GM19238 (cell line): Measurements from ENCODE around the gene CNTN2.
A peak's percentile ranks its signal among the peaks of the same experiment; 100 is the strongest.

Source experiments
- DNase-seq: peaks from one replicate; pipeline ENCODE4 v3.0.0; 2011; ENCODE audit warnings: low spot score; ENCODE audit not compliant: insufficient read length

Gene CNTN2

DNA sequence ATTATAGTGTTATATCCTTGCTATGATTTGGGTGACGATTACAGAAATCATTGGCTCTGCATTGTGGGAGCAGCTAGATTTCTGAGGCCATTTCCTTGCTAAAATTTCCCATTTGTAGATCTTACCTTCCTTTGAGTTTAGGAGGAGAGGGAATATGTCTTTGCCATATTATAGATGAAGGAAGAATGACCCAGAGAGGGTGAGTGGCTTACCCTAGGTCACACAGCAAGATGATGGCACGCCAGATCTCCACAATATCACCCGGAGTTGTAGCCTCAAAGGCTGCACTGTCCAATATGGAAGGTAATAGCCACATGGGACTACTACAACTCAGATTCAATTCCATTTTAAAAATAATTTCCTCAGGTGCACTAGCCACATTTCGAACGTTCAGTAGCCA is 10.3 kb downstream of the CNTN2 start:
- DNase-seq = no peak

DNA sequence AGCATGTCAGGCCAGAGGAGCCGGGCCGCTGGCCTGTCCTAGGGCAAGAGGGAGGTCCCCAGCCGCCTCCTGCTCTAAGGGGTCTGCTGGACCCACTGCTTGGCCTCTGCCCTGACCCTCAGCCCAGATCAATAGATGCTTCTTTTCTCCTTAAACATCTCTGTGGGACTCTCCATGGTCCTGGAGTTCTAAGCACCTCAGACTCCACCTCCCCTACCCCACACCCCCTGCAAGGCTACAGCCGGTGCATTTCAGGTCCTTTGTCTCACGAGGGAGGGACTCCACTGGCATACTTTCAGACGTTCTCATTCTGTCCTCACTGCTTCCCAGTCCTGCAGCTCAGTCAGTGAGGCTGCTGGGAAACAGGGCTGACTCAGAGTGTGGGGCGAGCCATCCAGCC is 11.0 kb downstream of the CNTN2 start:
- no peak for DNase-seq

DNA sequence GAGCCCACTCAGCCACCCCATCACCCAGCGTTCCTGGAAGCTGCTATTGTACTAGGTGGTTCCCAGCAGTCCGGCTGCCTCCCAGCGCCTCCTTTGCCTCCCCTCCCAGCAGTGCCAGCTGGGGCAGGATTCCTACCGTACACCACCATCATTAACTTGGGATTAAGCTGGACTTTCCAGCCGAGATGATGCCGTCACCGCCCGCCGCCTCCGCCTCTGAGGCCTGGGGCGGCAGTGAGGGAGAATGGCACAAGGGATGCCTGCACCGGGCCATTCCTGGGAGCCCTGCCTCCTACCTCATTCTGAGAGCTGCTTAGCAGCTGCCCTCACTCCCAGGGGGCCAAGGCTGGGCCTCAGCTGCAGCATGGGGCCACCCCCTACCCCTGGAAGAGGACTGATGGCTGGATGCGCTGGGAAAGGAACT is 13.2 kb downstream of the CNTN2 start:
- no peak for DNase-seq

DNA sequence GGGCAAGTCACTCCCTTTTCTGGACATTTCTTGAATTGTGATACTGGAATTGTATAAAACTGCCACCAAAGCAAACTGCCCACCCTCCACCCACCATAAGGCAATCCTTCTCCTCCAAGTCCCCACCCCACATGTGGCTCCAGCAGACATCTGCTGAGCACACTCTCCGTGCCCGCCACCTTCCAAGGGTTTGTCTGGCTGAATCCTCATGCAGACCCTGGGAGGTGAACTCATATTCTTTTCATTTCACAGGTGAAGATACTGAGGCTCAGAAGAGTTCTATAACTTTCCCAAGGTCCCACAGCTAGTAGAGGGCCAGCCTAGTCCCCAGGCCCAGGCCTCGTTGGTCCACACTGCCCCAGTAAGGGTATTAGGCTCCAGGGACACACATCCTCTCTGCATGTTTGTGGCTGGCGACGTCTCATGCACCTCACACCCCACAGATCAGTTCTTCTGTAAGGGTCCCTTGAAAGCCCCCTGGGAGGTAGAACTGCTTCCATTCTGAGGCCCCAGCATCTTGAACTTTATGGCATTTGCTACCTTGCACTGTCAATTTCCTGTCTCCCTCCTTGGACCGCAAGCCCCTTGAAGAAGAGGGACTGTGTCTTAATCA is 14.1 kb downstream of the CNTN2 start:
- DNase-seq = no peak

DNA sequence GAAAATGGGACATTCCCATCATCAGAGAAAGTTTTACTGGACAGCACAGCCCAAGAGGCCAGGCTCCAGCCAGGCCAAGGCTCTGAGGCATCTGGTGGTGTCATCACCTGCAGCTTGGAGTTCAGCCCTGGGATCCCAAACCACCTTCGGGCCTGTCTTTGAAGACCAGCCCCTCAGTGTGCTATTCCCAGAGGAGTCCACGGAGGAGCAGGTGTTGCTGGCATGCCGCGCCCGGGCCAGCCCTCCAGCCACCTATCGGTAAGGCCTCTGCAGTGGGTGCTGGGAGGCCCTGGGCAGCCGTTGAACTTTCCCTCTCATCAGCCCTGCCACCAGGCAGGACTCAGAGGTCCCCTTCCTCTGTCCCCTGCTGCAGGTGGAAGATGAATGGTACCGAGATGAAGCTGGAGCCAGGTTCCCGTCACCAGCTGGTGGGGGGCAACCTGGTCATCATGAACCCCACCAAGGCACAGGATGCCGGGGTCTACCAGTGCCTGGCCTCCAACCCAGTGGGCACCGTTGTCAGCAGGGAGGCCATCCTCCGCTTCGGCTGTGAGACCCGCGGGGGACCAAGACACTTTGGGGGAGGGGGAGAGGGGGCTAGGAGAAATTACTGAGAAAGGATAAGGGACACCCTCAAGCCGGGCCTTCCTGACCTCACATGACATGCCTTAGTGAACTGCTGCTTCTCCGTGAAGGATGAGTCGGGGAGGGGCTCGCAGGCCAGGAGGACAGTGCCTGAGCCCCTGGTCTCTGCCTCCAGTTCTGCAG is 15.0 kb downstream of the CNTN2 start:
- no peak for DNase-seq

DNA sequence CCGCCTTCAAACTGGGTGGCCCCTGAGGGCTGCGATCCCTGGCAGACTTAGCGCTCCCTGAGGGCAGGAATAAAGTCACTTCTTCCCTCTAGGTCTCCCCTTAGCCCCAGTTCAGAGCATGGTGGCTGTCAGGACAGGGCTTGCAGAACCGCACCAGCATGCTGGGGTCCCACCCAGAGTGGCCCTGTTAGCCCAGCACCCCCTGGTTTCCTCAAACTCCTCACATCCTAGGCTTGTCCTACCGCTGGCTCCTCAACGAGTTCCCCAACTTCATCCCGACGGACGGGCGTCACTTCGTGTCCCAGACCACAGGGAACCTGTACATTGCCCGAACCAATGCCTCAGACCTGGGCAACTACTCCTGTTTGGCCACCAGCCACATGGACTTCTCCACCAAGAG is 15.8 kb downstream of the CNTN2 start:
- DNase-seq = no peak

DNA sequence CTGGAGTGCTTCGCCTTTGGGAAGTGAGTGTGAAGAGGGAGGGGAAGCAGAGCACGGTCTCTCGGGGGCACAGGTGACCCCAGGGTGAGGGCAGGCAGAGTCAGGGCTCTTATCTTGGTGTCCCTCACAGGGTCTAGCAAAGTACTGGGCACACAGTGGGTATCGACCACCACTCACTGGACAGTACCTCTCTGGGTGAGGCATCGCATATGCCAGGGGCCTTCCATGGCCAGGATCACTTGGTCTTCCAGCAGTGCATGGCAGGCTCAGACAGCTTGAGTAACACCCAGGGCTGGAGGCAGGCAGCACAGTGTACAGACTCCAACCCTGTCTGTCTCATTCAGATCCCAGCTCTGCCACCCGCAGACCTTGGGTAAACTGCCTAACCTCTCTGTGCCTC is 16.6 kb downstream of the CNTN2 start:
- DNase-seq = no peak

DNA sequence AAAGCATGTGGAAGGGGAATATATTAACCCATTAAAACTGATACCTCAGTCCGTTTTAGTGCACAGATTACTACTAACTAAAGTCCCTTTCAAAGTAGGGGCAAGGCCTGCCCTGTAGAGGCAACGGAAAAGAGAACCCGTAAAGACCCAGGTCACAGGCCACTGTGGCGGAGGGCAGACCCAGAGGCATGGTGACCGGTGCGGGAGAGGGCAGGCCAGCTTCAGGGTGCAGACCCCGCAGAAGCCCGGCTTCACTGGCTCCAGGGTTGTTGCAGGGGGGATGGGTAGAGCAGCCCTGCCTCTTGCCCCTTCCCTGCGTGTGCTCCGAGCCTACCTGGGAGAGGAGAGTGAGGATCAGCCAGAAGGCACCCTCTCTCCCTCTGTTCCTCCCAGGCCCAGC is 17.7 kb downstream of the CNTN2 start:
- no peak for DNase-seq

DNA sequence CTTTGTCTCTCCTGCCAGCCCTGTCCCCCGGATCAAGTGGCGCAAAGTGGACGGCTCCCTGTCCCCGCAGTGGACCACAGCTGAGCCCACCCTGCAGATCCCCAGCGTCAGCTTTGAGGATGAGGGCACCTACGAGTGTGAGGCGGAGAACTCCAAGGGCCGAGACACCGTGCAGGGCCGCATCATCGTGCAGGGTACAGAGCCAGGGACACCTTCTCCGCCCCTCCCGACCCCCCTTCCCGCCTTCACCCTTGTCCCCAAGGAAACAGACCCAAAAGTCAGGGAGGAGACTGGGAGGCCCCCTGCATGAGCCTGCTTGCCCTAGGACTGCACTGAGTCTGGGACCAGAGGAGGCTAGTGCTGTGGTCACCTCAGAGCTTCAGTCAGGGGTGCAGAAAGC is 18.2 kb downstream of the CNTN2 start:
- DNase-seq = no peak

DNA sequence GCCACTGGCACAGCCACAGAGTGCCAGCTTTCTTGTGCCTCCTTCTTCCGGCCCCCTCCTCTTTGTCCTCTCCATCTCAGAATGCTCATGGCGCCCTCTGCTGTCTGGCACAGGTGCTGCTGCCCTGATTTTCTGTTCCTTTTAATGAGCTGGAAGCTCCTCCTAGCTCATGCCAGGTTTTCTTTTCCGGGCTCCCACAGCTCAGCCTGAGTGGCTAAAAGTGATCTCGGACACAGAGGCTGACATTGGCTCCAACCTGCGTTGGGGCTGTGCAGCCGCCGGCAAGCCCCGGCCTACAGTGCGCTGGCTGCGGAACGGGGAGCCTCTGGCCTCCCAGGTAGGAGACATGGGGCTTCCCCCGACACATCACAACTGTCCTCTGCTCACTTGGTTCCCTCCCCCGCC is 18.7 kb downstream of the CNTN2 start:
- DNase-seq = peak; percentile 70

DNA sequence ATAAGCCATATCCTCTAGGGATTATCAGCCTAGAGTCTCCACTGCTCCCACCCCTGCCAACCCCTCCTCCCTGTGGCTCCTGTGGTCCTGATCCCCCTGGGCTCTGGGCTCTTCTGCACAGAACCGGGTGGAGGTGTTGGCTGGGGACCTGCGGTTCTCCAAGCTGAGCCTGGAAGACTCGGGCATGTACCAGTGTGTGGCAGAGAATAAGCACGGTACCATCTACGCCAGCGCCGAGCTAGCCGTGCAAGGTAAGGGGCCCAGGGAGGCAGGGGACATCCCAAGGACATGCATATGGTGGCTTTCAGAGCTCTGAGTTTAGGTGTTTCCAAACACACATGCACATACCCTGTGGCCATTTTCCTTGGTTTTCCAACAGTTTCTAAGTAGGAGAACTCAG is 19.3 kb downstream of the CNTN2 start:
- no peak for DNase-seq

DNA sequence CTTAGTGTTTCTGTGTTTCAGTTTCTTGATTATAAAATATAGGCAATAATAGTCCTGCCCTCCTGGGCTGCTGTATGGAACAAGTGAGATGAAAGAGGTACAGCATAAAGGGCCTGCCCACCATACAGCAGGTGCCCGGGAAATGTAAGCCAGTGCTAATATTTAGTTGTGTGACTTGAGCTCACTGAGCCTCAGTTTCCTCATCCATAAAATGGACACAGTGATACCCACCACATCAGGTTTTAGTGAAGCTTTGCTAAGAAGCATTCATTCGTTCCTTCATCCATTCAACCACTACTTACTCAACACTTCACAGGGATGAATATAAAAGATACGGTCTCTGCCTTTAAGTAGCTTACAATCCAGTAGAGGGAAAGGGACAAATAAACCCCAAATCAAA is 19.9 kb downstream of the CNTN2 start:
- DNase-seq = no peak

DNA sequence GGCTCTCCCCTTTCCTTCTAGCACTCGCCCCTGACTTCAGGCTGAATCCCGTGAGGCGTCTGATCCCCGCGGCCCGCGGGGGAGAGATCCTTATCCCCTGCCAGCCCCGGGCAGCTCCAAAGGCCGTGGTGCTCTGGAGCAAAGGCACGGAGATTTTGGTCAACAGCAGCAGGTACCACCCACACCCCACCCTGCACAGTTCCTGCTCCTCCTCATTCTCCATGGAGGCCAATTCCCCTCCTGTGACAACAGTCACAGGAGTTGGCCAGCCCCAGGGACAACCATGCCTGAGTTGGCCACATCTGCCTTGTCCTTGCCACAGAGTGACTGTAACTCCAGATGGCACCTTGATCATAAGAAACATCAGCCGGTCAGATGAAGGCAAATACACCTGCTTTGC is 21.3 kb downstream of the CNTN2 start:
- DNase-seq = no peak

DNA sequence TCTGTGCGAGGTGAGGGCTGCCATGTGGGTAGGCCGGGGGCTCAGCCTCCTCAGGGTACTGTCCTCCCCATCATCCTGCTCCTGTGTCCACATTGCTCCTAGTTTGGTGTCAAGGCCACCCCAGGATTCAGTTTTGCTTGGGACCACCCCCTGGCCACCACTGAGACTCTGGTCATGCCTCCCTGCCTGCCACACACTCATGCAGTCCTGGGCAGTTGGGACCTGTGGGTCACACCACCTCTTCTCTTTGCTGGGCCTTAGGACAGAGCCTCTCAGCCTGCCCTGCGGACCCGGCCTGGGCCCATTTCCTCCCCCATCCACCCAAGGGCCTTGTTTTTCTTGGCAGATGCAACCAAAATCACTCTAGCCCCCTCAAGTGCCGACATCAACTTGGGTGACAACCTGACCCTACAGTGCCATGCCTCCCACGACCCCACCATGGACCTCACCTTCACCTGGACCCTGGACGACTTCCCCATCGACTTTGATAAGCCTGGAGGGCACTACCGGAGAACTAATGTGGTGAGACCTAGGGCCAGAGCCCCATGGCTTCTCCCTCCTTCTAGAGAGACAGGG is 21.8 kb downstream of the CNTN2 start:
- DNase-seq = no peak

DNA sequence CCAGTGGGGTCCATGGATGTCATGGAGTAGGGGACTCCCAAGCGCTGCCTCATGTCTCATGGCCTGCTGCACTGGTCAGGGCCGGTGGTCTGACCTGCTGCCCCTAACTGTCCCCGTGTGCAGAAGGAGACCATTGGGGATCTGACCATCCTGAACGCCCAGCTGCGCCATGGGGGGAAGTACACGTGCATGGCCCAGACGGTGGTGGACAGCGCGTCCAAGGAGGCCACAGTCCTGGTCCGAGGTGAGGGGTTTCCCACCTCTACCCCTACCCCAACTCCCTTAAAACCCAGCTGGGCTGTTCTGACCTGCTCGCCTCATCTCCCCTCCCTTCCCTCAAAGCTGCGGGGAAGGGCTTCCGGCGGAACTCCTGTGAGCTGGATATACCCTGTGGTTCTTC is 22.7 kb downstream of the CNTN2 start:
- DNase-seq = no peak

DNA sequence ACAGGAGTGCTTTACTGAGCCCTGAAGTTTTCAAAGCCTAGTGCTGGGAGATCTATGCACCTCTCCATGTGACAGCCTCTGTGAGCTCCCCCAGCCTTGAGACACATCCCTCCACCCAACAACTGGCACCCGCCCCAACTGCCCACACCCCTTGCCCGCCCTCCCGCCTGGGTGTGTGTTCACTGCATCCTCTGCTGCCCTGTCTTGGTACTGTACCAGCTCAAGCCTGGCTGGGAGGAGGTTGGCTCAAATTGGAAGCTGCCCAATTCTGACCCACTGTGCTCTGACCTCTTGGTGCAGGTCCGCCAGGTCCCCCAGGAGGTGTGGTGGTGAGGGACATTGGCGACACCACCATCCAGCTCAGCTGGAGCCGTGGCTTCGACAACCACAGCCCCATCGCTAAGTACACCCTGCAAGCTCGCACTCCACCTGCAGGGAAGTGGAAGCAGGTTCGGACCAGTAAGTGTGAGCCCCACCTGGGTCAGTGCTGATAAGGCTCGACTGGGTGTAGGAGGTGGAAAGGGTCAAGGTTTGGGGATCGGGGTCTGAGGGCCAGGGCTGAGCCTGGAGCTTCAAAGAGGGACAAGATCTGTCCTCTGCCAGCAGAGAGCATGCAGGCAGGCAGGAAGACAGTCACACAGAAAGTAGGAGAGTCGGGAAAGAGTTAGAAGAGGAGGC is 23.3 kb downstream of the CNTN2 start:
- no peak for DNase-seq

DNA sequence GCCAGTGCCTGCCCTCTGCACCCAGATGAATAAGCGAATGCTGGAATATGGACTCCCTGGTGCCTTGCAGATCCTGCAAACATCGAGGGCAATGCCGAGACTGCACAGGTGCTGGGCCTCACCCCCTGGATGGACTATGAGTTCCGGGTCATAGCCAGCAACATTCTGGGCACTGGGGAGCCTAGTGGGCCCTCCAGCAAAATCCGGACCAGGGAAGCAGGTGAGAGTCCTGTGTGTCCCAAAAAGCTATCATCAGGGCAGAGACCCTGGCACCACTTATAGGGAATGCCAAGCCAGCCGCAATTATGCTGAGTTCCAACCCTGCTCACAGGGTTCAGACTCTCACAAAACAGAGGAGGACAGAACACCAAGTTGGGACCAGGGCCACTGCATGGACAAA is 24.0 kb downstream of the CNTN2 start:
- no peak for DNase-seq

DNA sequence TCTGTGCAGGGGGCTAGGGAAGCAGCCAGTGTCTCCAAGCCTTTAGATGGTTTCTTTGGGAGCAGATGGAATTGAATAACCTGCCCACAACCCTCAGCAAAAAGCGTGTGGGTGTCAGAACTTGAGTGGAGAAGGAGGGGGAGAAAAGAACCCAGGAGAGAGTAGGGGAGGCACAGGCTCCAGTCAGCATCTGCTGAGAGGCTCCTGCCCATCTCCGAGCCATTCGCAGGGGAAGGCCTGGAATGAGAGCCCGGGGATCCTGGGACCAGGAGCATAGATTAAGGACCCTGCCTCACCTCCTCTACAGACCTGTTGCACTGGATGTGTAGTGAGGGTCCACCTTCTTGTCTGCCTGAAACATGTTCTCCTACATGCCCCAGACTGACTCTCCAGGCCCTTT is 25.0 kb downstream of the CNTN2 start:
- DNase-seq = no peak

DNA sequence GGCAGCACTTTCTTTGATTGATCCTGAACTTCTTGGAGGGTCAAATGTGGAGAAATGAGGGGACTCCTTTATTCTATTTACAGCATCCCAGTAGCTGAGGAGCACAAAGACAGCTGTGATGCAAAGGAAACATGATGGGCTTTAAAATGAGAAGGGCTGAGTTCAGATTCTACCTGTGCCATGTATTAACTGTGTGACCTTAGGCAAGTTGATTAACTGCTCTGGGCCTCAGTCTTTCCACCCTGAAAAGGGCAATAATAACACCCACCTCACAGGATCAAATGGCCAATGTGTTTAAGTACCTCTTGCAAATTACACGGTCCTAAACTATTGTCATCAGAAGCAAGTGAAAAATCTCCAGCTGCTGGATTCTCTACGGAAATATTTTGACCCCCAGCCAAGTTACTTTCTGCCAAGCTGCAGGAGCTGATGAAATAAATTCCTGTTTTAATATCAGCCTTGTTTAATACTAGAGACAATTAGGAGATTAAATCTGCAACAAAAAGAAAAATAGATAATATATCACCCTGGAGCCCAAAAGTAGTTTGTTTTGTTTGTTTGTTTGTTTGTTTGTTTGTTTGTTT is 25.5 kb downstream of the CNTN2 start:
- DNase-seq = no peak

DNA sequence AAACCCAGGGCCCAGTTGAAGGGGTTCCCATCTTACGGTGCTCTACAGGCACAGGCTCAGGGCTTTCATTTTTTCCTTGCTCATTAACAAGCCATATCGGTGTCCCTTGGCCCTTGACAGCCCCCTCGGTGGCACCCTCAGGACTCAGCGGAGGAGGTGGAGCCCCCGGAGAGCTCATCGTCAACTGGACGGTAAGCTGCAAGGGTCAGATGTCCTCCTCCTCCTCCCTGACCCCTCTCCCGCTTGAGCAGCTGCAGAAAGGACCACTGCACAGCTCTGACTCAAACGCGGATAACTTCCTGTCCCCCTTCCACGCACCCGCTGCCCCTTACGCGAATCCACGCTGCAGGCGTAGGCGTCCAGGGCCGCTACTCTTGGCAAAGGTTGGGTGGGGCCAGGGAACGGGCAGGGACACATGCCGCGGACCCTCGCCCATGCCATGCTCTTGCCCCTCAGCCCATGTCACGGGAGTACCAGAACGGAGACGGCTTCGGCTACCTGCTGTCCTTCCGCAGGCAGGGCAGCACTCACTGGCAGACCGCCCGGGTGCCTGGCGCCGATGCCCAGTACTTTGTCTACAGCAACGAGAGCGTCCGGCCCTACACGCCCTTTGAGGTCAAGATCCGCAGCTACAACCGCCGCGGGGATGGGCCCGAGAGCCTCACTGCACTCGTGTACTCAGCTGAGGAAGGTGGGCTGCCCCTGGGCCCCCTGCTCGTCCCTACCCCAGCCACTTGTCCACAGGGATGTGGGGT is 26.5 kb downstream of the CNTN2 start:
- no peak for DNase-seq

DNA sequence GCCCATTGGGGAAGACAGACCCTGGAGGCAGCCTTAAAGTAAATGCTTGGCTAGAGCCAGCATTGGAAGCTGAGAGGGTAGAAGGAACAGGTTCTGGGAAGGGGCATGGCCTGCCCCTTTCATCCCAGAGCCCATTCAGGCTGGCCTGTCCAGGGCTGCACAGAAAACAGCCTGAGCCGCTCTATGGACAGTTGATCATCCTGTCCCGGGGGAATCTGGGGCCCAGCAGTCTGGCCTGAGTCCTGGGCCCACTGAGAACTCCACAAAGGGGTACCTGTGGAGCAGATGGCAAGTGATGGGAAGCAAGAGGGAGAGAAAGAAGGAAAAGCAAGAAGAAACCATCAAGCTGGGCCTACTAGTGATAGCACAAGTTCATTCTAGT is 28.0 kb downstream of the CNTN2 start:
- DNase-seq = no peak
